Gastroesophageal sphincter (tissue), 4 donors: ENCODE measurements around the gene EPHA5. TPM values are rescaled to one million over a fixed set of nuclear protein-coding genes. Genes with fewer than 3 reads are reported as not detected.

Source experiments
- ATAC-seq: fragments of 150-250 bp; one replicate; pipeline ENCODE4 v1.9.1; 2016; ENCODE audit warnings: mild to moderate bottlenecking, moderate library complexity
- H3K27ac ChIP-seq, 4 donors: fragments of 200-600 bp; sonication (generic) in 3 of 4; 1 replicate in 3 of 4; 2 replicates in 1 of 4; pipeline ENCODE4 v1.5.1; 2016 to 2019
- H3K27me3 ChIP-seq: fragments of 200-600 bp; sonication (generic); one replicate; pipeline ENCODE4 v1.5.1; 2019
- H3K36me3 ChIP-seq, 2 donors: fragments of 200-600 bp; sonication (generic); one replicate each; pipeline ENCODE4 v1.5.1; 2019; ENCODE audit warnings: control low read depth in 1 of 2
- H3K4me1 ChIP-seq, 3 donors: fragments of 200-600 bp; sonication (generic); 1 replicate in 2 of 3; 2 replicates in 1 of 3; pipeline ENCODE4 v1.5.1; 2016 to 2019; ENCODE audit warnings: control low read depth in 2 of 3
- H3K4me3 ChIP-seq, 2 donors: fragments of 200-600 bp; sonication (generic); one replicate each; pipeline ENCODE4 v1.5.1; 2019; ENCODE audit warnings: mild to moderate bottlenecking in 1 of 2, moderate library complexity in 1 of 2
- H3K9me3 ChIP-seq, 3 donors: fragments of 200-600 bp; sonication (generic); one replicate each; pipeline ENCODE4 v1.5.1; 2017 to 2019; ENCODE audit warnings: control low read depth in 2 of 3
- EP300 ChIP-seq: sonication (generic); formaldehyde crosslinking; IDR thresholded peaks from one replicate; pipeline ENCODE4 v1.6.1; 2017; ENCODE audit warnings: antibody characterized with exemption, mild to moderate bottlenecking
- POLR2A ChIP-seq, 2 donors: fragments of 450-650 bp; IDR thresholded peaks; one replicate each; pipeline ENCODE4 v1.6.1; 2017; ENCODE audit warnings: antibody characterized with exemption in 2 of 2, mild to moderate bottlenecking in 2 of 2, moderate library complexity in 1 of 2
- POLR2AphosphoS5 ChIP-seq: sonication (generic); formaldehyde crosslinking; IDR thresholded peaks from one replicate; pipeline ENCODE4 v1.6.1; 2017; ENCODE audit warnings: antibody characterized with exemption
- WGBS, 2 donors: methylation state at CpG; one replicate each; pipeline ENCODE4 v1.1.5; 2018; ENCODE audit warnings: low coverage in 1 of 2; 5-methylcytosine and 5-hydroxymethylcytosine counted together
- total RNA-seq, 4 donors: library from RNA; depleted of rRNA; stranded (reverse); fragments of >200 nt; gene quantifications; one replicate each; pipeline ENCODE4 v1.1.0, GENCODE V29; 2016
- TF ChIP-seq, protein P1 (sequence below), 4 experiments: fragments of 200-600 bp in 2 of 4; fragments of 450-650 bp in 2 of 4; sonication (generic) in 1 of 4; IDR thresholded peaks; one replicate each; pipeline ENCODE4 v1.5.1; 2017 to 2019; ENCODE audit warnings: antibody characterized with exemption in 4 of 4, mild to moderate bottlenecking in 2 of 4, moderate library complexity in 2 of 4

The EPHA5 gene
- total RNA-seq, 4 donors from 2014 or later, result 0.10 to 0.78 (median 0.50) TPM

DNA sequence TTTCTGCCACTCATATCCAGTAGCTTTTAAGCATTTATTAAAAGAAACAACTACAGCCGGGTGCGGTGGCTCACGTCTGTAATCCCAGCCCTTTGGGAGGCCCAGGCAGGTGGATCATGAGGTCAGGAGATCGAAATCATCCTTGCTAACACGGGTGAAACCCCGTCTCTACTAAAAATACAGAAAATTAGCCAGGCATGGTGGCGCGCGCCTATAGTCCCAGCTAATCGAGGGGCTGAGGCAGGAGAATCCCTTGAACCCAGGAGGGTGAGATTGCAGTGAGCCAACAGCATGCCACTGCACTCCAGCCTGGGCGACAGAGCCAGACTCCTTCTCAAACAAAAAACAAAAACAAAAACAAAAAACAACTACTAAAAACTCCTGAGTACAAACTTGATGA is 119.8 kb downstream of the EPHA5 start:
- Histone ChIP-seq H3K36me3 (no peaks in the 10 kb centered on the region), H3K27ac (no peak overlapping the region), H3K27me3 (no peaks in the 10 kb centered on the region), H3K4me1 (no peaks in the 10 kb centered on the region), H3K4me3 (no peak overlapping the region), H3K9me3 (no peaks in the 10 kb centered on the region)
- TF ChIP-seq, protein P1, sequence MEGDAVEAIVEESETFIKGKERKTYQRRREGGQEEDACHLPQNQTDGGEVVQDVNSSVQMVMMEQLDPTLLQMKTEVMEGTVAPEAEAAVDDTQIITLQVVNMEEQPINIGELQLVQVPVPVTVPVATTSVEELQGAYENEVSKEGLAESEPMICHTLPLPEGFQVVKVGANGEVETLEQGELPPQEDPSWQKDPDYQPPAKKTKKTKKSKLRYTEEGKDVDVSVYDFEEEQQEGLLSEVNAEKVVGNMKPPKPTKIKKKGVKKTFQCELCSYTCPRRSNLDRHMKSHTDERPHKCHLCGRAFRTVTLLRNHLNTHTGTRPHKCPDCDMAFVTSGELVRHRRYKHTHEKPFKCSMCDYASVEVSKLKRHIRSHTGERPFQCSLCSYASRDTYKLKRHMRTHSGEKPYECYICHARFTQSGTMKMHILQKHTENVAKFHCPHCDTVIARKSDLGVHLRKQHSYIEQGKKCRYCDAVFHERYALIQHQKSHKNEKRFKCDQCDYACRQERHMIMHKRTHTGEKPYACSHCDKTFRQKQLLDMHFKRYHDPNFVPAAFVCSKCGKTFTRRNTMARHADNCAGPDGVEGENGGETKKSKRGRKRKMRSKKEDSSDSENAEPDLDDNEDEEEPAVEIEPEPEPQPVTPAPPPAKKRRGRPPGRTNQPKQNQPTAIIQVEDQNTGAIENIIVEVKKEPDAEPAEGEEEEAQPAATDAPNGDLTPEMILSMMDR (IDR thresholded peaks at IDR 0.05), result no peak
- no peak for TF ChIP-seq POLR2A (IDR thresholded peaks at IDR 0.05)
- no peak for TF ChIP-seq POLR2AphosphoS5
- TF ChIP-seq EP300, result no peak
- 85 to 100% methylated on average over 3 to 10 of the region's 11 CpGs for WGBS, 2 donors
- no peak for ATAC-seq

DNA sequence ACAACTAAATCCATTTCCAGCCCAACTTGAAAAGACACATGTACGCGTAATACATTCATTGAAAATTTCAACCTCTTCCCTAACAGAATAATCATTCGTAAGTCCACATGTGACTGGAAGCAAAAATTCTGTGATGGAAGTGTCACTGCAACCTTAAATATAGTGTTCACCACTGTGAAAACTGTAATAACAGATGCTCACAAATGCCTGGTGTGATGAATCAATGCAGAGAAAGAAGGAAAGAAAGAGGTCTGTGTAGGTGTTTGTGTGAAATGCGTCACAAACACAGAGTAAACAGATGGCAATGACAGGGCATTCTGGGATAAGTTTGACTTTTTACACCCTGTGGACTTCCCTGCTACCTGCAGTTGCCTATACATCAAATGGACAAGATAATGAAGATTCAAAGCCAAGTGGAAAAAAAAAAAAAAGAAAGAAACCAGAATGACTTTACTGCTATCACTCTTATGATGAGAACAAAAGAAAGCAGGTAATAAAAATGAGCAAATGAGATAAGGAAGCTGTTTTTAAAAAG is 123.3 kb downstream of the EPHA5 start:
- WGBS, 2 donors, result 83 to 88% methylated on average over 4 of the region's 4 CpGs
- Histone ChIP-seq H3K4me1 (no peaks in the 10 kb centered on the region), H3K27me3 (no peaks in the 10 kb centered on the region), H3K4me3 (no peak overlapping the region), H3K36me3 (no peaks in the 10 kb centered on the region), H3K27ac (no peak overlapping the region), H3K9me3 (peaks cover 0 to 10% (median 0%) of the 10 kb centered on the region in 3 donors)
- ATAC-seq, result no peak
- TF ChIP-seq EP300 (no peak), POLR2A (IDR thresholded peaks at IDR 0.05) (no peak), POLR2AphosphoS5 (no peak)
- TF ChIP-seq, protein P1 (IDR thresholded peaks at IDR 0.05), result no peak

DNA sequence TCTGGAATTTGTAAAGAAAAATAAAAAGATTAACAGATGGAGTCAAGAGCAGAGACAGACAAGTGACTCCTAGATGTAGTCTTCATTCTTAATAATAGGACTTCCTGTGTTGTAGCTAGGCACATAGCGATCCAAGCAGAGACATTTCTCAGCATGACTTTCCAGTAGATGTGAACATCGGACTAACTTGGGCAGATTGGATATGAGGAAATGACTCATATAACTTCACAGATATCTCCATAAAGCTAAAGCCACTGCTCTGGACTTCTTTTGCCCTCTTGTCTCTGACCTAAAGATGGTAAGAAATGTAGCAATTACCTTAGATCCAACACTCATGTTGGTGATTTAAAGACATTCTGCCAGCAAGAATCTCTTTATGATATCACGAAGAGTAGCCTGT is 131.7 kb downstream of the EPHA5 start:
- 83 to 86% methylated on average over 1 to 3 of the region's 3 CpGs for WGBS, 2 donors
- no peaks in the 10 kb centered on the region for H3K4me1 ChIP-seq
- H3K27ac ChIP-seq, result no peak overlapping the region
- H3K36me3 ChIP-seq, result no peaks in the 10 kb centered on the region
- ATAC-seq, result no peak
- H3K27me3 ChIP-seq, result no peaks in the 10 kb centered on the region
- no peaks in the 10 kb centered on the region for H3K9me3 ChIP-seq
- no peak overlapping the region for H3K4me3 ChIP-seq
- TF ChIP-seq, protein P1 (IDR thresholded peaks at IDR 0.05), result no peak
- no peak for TF ChIP-seq POLR2A (IDR thresholded peaks at IDR 0.05)
- TF ChIP-seq EP300, result no peak
- TF ChIP-seq POLR2AphosphoS5, result no peak

GRCh38 chr4:65535113-65535512 is 135.2 kb downstream of the EPHA5 start:
- WGBS, 2 donors, result 30 to 51% methylated on average over 3 of the region's 3 CpGs
- H3K36me3 ChIP-seq, result no peaks in the 10 kb centered on the region
- H3K27ac ChIP-seq, result no peak overlapping the region
- no peaks in the 10 kb centered on the region for H3K4me1 ChIP-seq
- no peak overlapping the region for H3K4me3 ChIP-seq
- ATAC-seq, result no peak
- no peaks in the 10 kb centered on the region for H3K27me3 ChIP-seq
- no peaks in the 10 kb centered on the region for H3K9me3 ChIP-seq
- TF ChIP-seq EP300 (no peak), POLR2AphosphoS5 (no peak), POLR2A (IDR thresholded peaks at IDR 0.05) (no peak)
- TF ChIP-seq, protein P1 (IDR thresholded peaks at IDR 0.05), result no peak

GRCh38 chr4:65521666-65522065 is 148.6 kb downstream of the EPHA5 start:
- no peaks in the 10 kb centered on the region for H3K36me3 ChIP-seq
- TF ChIP-seq POLR2A (IDR thresholded peaks at IDR 0.05), result no peak
- TF ChIP-seq EP300, result no peak
- TF ChIP-seq POLR2AphosphoS5, result no peak
- TF ChIP-seq, protein P1 (IDR thresholded peaks at IDR 0.05), result no peak
- no peak overlapping the region for H3K27ac ChIP-seq
- WGBS, 2 donors, result 0 to 27% methylated on average over 1 of the region's 1 CpG
- no peaks in the 10 kb centered on the region for H3K27me3 ChIP-seq
- no peak for ATAC-seq
- no peak overlapping the region for H3K4me3 ChIP-seq
- no peaks in the 10 kb centered on the region for H3K4me1 ChIP-seq
- H3K9me3 ChIP-seq, result peaks cover 0 to 6% (median 0%) of the 10 kb centered on the region in 3 donors
